GM21786 (cell line): Measurements from ENCODE around the gene SLC47A1.
"Not testable (repeated sequence)": the region's sequence is repeated elsewhere in the genome, so short reads cannot be mapped to it uniquely, and the experiment has no call there.

Experiments used
- ATAC-seq: cut with Tn5 transposase; IDR thresholded peaks from one replicate; pipeline ENCODE4 v1.9.1; 2021; ENCODE audit not compliant: unreplicated experiment

The SLC47A1 gene

DNA sequence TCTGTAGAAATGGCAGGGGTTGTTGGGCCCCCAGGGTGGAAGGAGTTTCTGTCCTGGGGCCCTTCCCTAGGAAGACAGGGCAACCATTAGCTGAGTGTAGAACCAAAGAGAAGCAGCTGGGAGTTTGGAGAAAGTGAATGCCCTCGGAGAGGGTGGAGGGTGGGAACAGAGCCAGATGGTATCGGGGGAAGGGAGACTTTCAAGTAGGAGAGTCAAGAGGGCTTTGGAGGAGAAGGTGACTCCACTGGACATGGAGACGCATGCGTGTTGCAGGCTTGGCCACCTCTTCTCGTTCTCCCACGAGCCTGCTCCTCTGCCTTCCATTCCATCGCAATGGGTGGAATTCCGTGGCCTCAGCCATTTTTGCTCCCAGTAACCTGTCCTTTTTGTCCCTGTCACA is 19.4 kb downstream of the SLC47A1 start:
- no peak for ATAC-seq

DNA sequence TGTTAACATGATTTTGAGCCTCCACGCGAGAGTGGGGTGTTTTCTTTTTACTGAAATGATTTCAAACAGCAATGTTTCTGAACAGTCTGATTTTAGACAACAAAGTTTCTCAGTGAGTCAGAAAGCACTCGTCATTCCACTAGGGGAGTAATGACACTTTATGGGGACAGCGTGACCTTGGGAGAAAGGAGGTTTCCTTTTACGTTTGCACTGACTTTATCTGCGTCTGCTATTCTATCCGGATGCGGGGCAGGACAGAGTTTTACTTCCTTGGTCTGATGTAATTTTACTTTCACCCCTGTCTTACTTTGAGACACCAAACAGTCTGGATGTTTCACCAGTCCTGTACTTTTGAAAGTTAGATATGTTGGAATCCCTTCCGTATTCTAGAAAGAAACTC is 20.7 kb downstream of the SLC47A1 start:
- no peak for ATAC-seq

DNA sequence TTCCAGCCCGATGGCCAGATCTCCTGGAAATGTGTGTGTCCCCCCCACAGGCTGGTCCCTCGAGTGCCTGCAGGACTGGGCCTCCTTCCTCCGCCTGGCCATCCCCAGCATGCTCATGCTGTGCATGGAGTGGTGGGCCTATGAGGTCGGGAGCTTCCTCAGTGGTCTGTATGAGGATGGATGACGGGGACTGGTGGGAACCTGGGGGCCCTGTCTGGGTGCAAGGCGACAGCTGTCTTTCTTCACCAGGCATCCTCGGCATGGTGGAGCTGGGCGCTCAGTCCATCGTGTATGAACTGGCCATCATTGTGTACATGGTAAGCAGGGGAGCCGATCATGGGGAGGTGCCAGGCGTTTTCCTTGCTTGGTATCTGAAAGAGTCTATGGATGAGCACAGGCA is 22.1 kb downstream of the SLC47A1 start:
- no peak for ATAC-seq

DNA sequence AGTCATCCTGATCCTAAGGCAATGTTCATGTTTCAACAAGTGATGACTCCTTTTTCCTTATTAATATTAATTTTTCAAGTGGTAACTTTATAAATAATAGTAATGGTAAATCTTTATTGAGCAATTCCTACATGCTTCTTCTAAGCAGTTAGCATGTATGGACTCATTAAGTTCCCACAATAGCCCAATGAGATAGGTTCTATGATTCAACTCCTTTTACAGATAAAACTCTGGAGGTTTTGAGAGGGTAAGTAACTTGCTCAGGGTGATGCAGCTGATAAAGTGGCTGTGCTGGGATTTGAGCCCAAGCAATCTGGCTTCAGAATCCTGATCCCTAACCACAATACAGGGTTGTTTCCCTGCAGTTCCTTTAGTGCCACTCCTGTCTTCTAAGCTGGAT is 25.3 kb downstream of the SLC47A1 start:
- ATAC-seq = no peak

DNA sequence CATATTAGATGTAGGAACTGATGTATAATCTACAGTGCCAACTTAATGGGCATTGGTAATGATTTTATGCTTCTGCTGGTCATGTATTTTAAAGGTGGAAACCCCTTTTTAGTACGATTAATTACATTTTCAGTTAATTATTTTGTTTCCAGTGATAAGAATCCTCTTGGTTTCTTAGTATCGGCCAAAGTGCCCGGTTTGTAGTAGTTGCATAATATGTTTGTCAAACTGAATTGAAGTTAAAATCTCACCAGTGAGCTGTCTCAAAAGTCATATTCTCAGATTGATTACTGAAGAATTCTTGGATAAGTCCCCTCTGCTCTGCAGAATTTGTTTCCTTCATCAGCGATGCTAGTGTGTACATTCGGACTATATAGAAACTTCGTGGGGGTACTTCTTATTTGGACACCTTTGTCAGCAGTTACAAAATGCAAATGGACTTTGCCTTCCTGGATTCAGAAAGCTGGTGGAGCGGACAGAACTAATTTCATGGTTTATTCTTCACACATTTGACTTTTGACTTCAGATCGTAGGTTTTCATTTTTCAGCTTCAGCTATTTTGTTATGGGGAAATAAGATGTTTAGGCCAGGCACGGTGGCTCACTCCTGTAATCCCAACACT is 28.2 kb downstream of the SLC47A1 start:
- ATAC-seq = no peak

DNA sequence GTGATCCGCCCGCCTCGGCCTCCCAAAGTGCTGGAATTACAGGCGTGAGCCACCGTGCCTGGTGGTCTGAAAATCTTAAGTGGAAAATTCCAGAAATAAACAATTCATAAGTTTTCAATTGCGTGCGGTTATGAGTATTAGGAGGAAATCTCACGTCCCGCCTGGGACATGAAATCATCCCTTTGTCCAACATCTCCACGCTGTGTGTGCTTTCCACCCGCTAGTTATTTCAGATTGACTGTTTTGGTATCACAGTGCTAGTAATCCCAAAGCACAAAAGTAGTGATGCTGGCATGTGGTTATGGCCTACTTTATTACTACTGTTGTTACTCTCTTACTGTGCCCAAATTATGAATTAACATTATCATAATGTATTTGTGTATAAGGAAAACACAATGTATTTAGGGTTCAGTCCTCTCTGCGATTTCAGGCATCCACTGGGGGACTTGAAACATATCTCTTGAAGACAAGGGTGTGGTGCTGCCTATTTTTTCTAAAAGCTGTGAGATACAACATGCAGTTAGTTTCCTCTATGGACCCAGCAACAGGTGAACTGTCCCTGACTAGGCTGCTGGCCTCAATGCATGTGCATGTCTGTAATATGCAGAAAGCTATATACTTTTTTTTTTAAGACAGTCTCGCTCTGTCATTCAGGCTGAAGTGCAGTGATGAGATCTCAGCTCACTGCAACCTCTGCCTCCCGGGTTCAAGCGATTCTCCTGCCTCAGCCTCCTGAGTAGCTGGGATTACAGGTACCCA is 32.3 kb downstream of the SLC47A1 start:
- ATAC-seq = no peak

DNA sequence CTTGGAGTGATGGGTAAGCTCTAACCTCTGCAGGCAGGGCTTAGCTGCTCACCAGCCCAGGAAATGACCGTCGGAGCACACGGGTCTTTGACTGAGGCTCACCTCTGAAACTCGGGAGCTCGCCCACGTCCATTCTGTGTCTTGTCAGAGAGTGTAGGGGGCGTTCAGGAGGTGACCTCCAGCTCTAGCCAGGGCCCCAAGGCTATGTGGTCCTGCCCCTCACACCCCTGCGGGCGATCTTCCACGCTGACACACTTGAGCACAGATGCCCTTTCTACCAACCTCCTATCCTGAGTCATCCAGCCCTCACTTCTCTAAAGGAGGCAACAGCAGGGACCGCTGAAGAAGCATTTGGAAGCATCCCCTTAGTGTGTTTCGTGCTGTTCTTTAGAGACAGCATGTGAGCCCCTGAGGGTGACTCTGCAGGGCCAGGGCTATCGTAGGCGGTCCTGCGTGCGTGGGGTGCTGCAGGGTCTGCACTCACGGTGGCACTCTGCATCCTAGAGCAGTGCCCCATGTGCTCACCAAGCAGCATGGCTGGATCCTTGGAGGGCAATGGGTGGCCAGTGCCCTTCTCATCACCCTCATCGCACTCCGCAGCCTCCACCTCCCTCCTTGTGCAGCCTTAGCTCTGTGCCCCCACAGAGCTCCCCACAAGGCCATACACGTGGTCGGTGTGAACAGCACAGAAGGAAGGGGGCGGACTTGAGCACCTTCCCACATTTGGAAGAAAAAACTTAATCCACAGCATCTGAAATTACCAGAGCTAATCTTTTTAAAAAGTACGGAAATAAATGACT is 33.8 kb downstream of the SLC47A1 start:
- no peak for ATAC-seq

DNA sequence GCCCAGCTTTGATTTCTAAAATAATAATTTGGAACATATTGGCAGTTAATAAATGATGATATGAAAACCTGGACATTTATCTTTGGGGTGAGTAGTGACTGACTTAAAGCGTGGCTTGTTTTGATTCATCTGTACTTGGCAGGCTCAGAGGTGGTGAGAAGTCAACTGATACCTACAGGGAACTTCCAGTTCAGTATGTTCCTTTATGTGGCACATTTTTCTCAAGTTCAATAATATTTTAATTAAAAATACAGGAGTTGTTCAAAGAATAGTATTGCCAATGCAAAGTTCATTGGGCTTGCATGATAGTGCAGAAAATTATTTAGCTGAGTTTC is 34.3 kb downstream of the SLC47A1 start:
- no peak for ATAC-seq

DNA sequence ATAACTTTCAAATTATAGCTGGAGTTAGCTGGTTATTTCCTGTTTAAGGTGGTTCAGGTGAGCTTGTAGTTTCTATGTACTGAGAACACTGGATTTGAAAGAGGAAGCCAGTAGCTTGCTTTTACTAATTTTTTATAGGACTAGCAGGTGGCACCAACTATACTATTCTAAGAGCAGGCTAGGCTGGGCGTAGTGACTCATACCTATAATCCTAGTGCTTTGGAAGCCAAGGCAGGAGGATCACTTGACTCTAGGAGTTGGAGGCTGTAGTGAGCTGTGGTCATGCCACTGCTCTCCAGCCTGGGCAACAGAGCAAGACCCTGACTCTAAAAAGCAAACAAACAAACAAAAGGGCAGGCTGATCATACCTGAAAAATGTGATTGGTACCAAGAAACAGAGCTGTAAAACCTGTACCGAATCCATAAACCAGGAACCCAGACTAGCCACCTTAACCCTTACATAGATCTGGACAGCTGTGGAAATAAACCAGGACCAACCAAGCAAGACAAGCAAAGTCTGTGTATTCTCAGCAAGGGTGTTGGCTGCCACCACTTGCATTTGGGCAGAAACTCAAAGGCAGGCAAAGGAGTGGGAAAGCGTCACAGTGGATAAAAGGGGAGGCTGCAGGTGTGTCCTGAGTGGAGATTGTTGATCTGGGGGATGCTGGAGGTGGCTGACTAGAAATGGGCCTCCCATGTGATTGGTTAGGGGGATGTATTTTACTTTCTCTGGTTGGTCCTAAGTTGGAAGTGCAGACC is 36.3 kb downstream of the SLC47A1 start:
- ATAC-seq = no peak

DNA sequence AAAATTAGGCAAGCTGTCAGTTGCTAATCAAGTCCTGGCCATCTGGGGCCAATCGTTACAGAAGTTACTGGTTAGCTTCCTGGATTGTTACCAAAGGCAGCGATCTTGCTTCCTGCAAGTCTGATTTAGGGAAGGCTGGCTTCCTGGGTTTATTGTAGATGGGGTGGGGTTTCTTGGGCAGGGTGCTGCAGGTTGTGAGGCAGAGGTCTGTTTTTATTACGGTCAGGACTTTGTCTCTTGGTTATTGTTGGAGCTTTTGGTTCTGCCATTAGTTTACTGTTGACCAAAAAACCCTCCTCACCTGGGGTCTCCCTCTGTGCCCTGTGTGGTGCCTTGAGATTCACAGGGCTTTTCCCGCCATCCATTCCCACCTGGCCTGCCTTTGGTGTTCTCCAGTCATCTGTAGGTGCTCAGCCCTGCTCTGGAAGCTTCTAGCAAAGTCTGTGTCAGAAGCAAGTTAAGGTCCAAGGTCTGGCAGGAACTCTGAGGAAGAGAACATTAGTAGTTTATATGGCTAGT is 36.9 kb downstream of the SLC47A1 start:
- no peak for ATAC-seq

DNA sequence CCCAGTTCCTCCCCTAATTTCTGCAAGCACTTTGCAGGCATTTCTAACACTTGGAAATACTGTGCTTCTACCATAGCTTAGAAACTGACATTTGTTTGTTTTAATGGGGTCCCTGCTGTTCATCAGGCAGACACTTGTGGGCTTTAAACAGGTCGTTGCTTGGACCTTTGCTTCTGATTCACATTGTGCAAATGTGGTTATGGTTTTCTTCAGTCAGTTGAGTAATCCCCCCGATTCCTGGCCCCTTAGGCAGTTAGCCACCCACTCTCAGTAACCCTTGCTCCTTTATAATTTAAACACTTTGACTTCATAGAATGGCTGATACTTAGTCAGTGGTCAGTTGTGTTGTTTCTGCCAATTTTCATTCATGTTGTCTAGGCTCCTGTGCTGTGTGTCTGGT is 39.4 kb downstream of the SLC47A1 start:
- ATAC-seq = no peak

DNA sequence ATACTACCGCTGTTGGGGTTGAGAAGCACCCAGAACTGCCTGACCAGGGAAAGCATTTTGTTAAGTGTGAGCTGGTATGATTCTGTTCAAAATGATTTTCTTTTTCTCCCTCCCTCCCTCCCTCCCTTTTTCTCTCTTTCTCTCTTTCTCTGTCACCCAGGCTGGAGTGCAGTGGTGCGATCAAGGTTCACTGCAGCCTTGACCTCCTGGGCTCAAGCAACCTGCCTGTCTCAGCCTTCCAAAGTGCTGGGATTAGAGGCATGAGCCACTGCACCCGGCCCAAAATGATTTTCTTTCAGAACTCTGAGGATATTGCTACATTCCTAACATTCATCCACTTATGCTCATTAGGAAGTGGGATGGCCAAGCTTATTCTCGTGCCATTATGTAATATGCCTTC is 41.3 kb downstream of the SLC47A1 start:
- ATAC-seq = no peak

DNA sequence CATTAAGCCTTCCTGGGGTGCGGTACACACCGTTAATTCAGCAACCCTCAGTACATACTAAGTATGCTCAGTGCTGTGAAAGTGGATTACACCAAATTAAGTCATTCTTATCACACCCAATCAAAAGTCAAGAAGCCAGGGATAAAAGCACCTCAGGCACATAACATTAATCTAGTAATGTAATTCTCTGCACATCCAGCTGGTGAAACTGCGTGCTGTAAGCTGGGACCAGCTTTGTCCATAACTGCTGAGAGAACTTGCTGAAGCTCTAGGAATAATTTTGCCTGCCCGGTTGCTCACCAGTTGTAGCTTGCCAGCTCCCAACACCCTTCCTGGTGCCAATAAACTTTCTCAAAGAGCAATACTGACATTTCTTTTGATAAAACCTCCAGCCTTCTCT is 44.9 kb downstream of the SLC47A1 start:
- ATAC-seq = no peak

DNA sequence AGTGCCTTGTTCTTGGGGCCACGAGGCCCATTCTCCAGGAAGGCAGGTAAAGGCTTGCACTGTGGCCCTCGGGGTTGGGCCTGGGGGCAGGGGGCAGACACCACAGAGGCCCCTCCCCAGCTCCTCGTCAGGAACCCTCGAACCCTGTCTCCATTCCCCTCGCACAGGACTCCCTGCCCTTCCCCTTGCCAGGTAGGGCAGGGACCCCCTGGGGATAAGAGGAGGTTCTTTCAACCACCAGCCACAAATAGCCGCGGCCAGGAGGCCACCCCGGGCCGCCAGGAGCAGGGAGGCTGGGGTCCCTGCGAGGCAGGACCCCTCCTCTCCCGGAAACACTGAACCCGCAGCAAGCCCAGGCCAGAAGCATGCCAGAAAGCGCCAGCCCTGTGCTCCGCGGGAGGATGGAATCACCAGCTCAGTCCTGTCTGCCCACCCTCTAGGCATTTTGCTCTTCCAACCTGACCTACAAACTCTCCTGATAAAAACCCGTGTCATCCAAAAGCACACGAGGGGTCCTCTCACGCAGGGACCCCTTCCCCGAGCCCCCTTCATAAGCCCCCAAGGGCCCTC is 45.6 kb downstream of the SLC47A1 start:
- no peak for ATAC-seq

DNA sequence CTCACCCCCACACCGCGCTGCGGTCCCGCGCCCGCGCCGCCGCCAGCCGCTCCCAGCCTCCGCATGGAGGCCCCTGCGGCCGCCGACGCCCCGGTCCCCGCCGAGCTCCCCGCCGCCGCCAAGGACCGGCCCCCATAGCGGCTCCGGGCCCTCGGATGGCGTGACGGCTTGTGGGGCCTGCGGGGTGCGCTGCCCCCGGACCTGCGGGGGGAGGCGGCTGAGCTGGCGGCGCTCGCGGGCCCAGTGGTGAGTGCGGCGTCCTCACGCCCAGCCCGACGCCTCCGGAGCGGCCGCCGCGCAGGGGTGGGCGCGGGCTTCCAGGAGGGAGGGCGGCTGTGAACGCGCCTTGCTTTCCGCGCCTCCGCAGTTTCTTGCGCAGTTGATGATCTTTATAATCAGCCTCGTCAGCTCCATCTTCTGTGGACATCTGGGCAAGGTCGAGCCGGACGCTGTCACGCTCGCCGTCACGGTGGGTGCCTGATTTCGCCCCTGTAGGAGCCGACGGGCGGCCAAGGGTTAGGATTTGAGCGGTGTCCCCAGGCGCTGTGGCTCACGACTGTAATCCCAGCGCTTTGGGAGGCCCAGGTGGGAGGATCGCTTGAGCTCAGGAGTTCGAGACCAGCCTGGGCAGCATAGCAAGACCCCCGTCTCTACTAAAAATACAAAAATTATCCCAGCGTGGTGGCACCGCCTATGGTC is 46.4 kb downstream of the SLC47A1 start:
- no peak for ATAC-seq

DNA sequence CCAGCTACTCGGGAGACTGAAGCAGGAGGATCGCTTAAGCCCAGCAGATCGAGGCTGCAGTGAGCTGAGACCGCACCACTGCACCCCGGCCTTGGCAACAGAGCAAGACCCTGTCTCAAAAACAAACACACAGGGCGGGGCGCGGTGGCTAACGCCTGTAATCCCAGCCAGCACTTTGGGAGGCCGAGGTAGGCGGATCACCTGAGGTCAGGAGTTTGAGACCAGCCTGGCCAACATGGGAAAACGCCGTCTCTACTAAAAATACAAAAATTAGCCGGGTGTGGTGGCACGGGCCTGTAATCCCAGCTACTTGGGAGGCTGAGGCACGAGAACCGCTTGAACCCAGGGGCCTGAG is 46.9 kb downstream of the SLC47A1 start:
- ATAC-seq = not testable (repeated sequence)

DNA sequence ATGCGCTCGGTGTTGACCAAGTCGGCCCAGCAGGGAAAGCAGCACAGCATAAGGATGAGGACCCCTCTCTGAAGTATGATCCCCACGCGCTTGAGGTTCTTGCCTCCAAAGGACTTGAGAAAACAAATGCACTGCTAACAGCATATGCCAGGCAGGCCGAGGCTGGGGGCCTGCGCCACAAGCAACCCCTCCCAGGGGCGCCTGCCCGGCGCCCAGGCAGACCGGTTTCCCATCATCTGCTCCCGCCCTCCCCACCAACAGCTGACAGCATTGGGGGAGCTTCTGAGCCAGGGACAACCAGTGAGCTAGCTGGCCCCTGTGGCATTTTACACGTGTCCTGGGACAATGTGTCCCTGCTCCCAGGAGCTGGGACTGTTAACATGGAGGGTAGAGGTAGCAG is 48.5 kb downstream of the SLC47A1 start:
- not testable (repeated sequence) for ATAC-seq

DNA sequence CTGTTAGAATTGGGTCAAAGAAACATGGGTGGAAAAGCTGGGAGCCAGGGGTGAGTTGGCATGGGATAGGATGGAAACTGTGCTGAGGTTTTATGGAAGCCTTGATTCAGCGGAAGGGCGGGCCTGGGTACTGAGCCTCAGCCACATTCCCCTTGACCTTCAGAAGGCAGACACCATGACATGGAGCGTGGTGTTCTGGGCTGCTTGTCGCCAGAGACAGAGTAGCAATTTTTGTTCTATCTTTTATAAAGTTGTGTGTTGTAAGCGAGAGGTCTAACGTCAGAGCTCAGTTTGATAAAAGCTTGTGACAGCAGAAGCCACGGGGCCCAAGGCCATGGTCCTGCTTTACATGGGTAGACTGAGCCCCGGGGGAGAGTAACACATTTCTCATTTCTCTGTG is 50.2 kb downstream of the SLC47A1 start:
- ATAC-seq = no peak

DNA sequence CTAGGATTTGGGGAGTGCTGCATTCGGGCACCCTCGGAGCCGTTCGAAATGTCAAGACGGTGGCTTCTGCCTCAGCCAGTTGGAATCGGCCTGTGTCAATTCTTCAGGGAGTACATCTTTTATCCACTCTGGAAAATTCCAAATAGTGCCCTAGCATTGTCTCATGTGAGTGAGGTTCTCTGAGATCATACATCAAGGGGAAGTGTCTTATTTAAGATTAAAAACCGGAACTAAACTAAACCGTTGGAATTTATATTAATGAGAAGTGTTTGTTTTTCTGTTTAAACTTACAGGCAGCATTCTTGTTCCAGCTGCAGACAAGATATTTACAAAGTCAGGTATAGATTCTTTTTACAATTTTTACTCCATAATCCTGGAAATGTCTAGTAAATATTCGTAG is 56.8 kb downstream of the SLC47A1 start:
- no peak for ATAC-seq

DNA sequence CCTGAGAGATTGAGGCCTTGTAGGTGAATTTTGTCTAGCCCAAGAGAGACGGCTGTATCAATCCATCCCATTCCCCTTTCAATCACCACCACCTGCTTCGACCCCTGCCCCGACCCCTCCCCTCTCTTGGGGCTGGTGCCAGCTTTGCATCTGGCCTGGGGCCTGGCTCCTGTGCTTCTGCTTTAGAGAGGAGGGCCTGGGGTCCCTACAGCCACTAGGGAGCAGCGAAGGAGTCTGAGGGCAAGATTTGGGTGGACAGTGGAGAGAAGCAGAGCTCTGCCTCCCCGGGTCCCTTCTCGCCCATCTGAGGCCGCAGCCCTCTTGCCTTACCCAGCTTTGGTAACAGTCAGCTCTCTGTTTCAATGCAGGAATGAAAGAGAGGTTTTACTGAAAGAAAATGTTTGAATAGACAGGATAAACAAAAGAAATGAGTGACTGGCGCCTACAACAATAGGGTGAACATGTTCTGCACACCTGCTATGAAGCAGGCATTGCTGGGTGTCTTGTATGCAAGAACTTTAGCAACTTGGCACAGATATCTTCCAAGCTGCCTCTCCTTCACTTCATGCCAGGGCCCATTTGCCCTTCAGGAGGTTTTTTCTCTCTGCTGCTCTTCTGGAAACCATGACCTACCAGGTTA is 57.4 kb downstream of the SLC47A1 start:
- ATAC-seq = no peak
